GM21528 (cell line): ENCODE results near the gene RBM20.

ENCODE experiments used
- ATAC-seq: cut with Tn5 transposase; IDR thresholded peaks from one replicate; pipeline ENCODE4 v1.9.1; 2021; ENCODE audit warnings: mild to moderate bottlenecking, moderate library complexity; ENCODE audit not compliant: unreplicated experiment, low FRiP score

RBM20 gene

GRCh38 chr10:110880012-110880411 lies 235.9 kb downstream of the RBM20 start:
- no peak for ATAC-seq

GRCh38 chr10:110881247-110881646 lies 237.1 kb downstream of the RBM20 start:
- no peak for ATAC-seq

- no peak for ATAC-seq
These were observed 237.8 kb downstream of the RBM20 start for GRCh38 chr10:110881905-110882304.

GRCh38 chr10:110883924-110884323 lies 239.8 kb downstream of the RBM20 start:
- no peak for ATAC-seq

- no peak for ATAC-seq
These were observed 242.0 kb downstream of the RBM20 start for GRCh38 chr10:110885932-110886674.

- no peak for ATAC-seq
These were observed 243.4 kb downstream of the RBM20 start for GRCh38 chr10:110887560-110887959.
